ENCODE measurements around the gene TTC23L. TPM values are rescaled to one million over a fixed set of nuclear protein-coding genes. Genes with fewer than 3 reads are reported as not detected.

Gene TTC23L
- total RNA-seq, 1 donor from 2014 or later, result not detected

GRCh38 chr5:34847552-34847951 lies 8.6 kb downstream of the TTC23L start:
- no peak overlapping the region for H3K27ac Mint-ChIP-seq
- intact Hi-C loops (cut with micrococcal nuclease), result no loop called here
- H3K27me3 Mint-ChIP-seq, result peaks cover 5% of the 10 kb centered on the region
- DNase-seq (no peak), ATAC-seq (ENCODE audit: low read depth) (no peak)
- H3K9me3 Mint-ChIP-seq, result no peaks in the 10 kb centered on the region
- POLR2A ChIA-PET, result no interaction called here
- no peak for TF ChIP-seq CTCF (IDR thresholded peaks at IDR 0.05)
- no peaks in the 10 kb centered on the region for H3K4me1 Mint-ChIP-seq
- no peak overlapping the region for H3K4me3 Mint-ChIP-seq
- CTCF ChIA-PET, result no interaction called here
- H3K36me3 Mint-ChIP-seq (ENCODE audit: low read depth), result no peaks in the 10 kb centered on the region

DNA sequence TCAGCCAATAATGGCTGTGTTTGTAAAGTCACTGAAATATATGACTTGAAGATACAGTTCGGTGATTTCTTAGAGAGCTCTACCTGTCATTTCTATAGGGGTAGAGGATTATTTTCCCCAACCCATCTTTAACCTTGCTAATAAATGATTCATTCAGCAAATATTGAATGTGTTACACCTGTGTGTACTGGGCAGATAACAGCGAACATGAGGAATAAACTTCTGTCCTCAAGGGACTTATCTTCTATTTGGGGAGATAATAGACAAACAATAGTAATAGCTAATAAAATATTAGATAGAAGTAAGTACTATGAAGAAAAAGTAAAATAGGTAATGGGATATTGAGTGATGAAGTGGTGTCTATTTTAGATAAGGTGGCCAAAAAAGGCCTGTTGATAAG lies 9.3 kb downstream of the TTC23L start:
- Mint-ChIP-seq H3K36me3 (ENCODE audit: low read depth) (no peaks in the 10 kb centered on the region), H3K27me3 (peaks cover 5% of the 10 kb centered on the region), H3K4me1 (no peaks in the 10 kb centered on the region), H3K27ac (no peak overlapping the region), H3K4me3 (no peak overlapping the region), H3K9me3 (no peaks in the 10 kb centered on the region)
- no peak for TF ChIP-seq CTCF (IDR thresholded peaks at IDR 0.05)
- intact Hi-C loops (cut with micrococcal nuclease), result no loop called here
- ChIA-PET POLR2A (interaction anchor here (1.5 kb wide), 1 partner anchor 9 kb away, joined by 4 read pairs; the partner anchor contains the start of gene TTC23L), CTCF (no interaction called here)
- no peak for DNase-seq
- no peak for ATAC-seq (ENCODE audit: low read depth)

DNA sequence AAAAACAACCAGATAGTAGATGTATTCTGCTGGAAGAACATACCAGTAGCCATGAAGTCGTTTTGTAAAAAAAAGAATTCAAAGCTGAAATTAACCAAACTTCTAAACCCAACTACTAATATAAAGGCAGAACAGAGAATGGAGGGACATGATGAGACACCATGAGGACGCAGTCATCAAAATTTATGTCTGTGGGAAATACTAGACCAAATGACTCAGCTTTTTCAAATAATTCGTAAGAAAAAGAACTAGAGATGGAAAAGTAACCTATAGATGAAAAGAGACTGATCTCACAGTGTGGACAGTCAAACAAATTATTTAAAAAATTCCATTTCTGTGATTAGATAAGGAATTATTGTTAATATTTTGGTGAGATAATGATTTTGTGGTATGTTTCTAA lies 10.3 kb downstream of the TTC23L start:
- Mint-ChIP-seq H3K4me1 (peaks cover under 1% of the 10 kb centered on the region), H3K27ac (no peak overlapping the region), H3K36me3 (ENCODE audit: low read depth) (no peaks in the 10 kb centered on the region), H3K4me3 (no peak overlapping the region), H3K9me3 (no peaks in the 10 kb centered on the region), H3K27me3 (peaks cover 5% of the 10 kb centered on the region)
- ATAC-seq (ENCODE audit: low read depth) (no peak), DNase-seq (no peak)
- POLR2A ChIA-PET, result interaction anchor here (1.5 kb wide), 1 partner anchor 10 kb away, joined by 4 read pairs; the partner anchor contains the start of gene TTC23L
- TF ChIP-seq CTCF (IDR thresholded peaks at IDR 0.05), result no peak
- CTCF ChIA-PET, result no interaction called here
- intact Hi-C loops (cut with micrococcal nuclease), result no loop called here

DNA sequence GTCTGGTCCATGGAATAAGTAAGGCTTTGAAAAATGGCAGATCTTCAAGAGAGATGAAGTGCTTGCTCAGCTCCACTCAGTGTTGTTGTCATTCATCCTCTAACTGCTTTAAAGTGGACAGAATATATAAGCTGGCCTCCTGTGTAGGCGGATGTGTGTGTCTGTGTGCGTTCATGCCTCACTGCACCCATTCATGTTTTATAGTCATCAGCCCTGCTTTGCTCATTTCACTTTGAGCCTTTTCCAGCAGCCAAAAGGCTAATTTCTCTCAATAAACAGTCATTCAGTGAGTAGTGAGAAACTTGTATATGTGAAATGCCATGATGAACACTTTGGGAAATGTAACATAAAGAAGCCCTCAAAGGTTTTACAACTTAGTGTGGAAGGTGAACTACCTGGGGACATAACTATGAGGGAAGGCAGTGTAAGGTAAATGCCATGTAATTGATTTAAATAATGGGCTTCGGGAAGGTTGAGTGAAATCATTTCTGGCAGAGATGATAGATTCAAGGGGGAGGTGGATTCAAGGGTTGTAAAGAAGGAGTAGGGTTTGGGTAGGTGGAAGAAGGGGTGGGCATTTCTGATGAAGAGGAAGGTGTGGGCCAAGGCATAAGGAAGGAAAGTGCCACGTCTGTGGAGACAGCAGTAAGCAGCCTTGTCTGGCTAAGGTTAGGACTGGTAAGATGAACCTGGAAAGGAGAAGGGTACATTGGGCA lies 15.7 kb downstream of the TTC23L start:
- H3K27me3 Mint-ChIP-seq, result peaks cover 2% of the 10 kb centered on the region
- no peaks in the 10 kb centered on the region for H3K36me3 Mint-ChIP-seq (ENCODE audit: low read depth)
- TF ChIP-seq CTCF (IDR thresholded peaks at IDR 0.05), result no peak
- peaks cover 6% of the 10 kb centered on the region for H3K4me1 Mint-ChIP-seq
- intact Hi-C loops (cut with micrococcal nuclease), result no loop called here
- no peak overlapping the region for H3K27ac Mint-ChIP-seq
- ChIA-PET CTCF (no interaction called here), POLR2A (no interaction called here)
- no peaks in the 10 kb centered on the region for H3K9me3 Mint-ChIP-seq
- no peak for DNase-seq
- no peak overlapping the region for H3K4me3 Mint-ChIP-seq
- ATAC-seq (ENCODE audit: low read depth), result no peak

GRCh38 chr5:34857161-34857560 lies 18.2 kb downstream of the TTC23L start:
- DNase-seq, result no peak
- intact Hi-C loops (cut with micrococcal nuclease), result no loop called here
- Mint-ChIP-seq H3K4me3 (no peak overlapping the region), H3K27me3 (no peaks in the 10 kb centered on the region), H3K27ac (no peak overlapping the region), H3K36me3 (ENCODE audit: low read depth) (no peaks in the 10 kb centered on the region), H3K9me3 (no peaks in the 10 kb centered on the region), H3K4me1 (peaks cover 6% of the 10 kb centered on the region)
- TF ChIP-seq CTCF (IDR thresholded peaks at IDR 0.05), result no peak
- CTCF ChIA-PET, result no interaction called here
- ATAC-seq (ENCODE audit: low read depth), result no peak
- POLR2A ChIA-PET, result no interaction called here
